Smooth muscle cell (in vitro differentiated cells): ENCODE data around the gene HERC6. TPM values are rescaled to one million over a fixed set of nuclear protein-coding genes. Genes with fewer than 3 reads are reported as not detected.

Experiments
- DNase-seq: peaks from one replicate; lab custom pipeline; 2025; ENCODE audit not compliant: unreplicated experiment; lab: John Stamatoyannopoulos, UW
- H2AFZ ChIP-seq: fragments of 200-600 bp; sonication (generic); 2 replicates; pipeline ENCODE4 v1.6.0; 2016; ENCODE audit warnings: antibody characterized with exemption, low read depth, mild to moderate bottlenecking
- H3F3A ChIP-seq: fragments of 200-600 bp; sonication (generic); 2 replicates; pipeline ENCODE4 v1.6.0; 2017; ENCODE audit warnings: antibody characterized with exemption, low read depth
- H3K27ac ChIP-seq: fragments of 200-600 bp; sonication (generic); 2 replicates; pipeline ENCODE4 v1.5.1; 2016; ENCODE audit warnings: low read depth, mild to moderate bottlenecking
- H3K27me3 ChIP-seq: fragments of 200-600 bp; sonication (generic); 2 replicates; pipeline ENCODE4 v1.6.1; 2016; ENCODE audit warnings: low read depth, mild to moderate bottlenecking
- H3K36me3 ChIP-seq: fragments of 200-600 bp; sonication (generic); 2 replicates; pipeline ENCODE4 v1.5.1; 2016; ENCODE audit warnings: low read depth
- H3K4me1 ChIP-seq: fragments of 200-600 bp; sonication (generic); 2 replicates; pipeline ENCODE4 v1.5.1; 2016; ENCODE audit warnings: low read depth
- H3K4me2 ChIP-seq: fragments of 200-600 bp; sonication (generic); 2 replicates; pipeline ENCODE4 v1.6.0; 2016; ENCODE audit warnings: mild to moderate bottlenecking
- H3K4me3 ChIP-seq: fragments of 200-600 bp; sonication (generic); 2 replicates; pipeline ENCODE4 v1.5.1; 2016; ENCODE audit warnings: mild to moderate bottlenecking
- H3K79me2 ChIP-seq: fragments of 200-600 bp; sonication (generic); 2 replicates; pipeline ENCODE4 v1.6.0; 2016; ENCODE audit warnings: low read depth, mild to moderate bottlenecking
- H3K9ac ChIP-seq: fragments of 200-600 bp; sonication (generic); 2 replicates; pipeline ENCODE4 v1.6.0; 2016; ENCODE audit warnings: low read depth
- H3K9me3 ChIP-seq: fragments of 200-600 bp; sonication (generic); replicated peaks from 2 replicates; pipeline ENCODE4 v1.5.1; 2016; ENCODE audit warnings: low read depth
- H4K20me1 ChIP-seq: fragments of 200-600 bp; sonication (generic); 2 replicates; pipeline ENCODE4 v1.6.0; 2016; ENCODE audit warnings: low read depth
- WGBS: methylation state at CpG from one replicate; pipeline ENCODE4 v1.1.7; 2016; ENCODE audit warnings: low lambda C conversion rate; 5-methylcytosine and 5-hydroxymethylcytosine counted together
- polyA plus RNA-seq: library from polyadenylated mRNA; unstranded; fragments of >200 nt; fragmentation: Nextera tagmentation; extraction: Ambion mirVana; gene quantifications from 2 replicates; pipeline ENCODE4 v1.2.1, GENCODE V29; 2016
- total RNA-seq: library from RNA; depleted of rRNA; stranded (reverse); fragments of >200 nt; gene quantifications from 2 replicates; pipeline ENCODE4 v1.2.3, GENCODE V29; 2014
- TF ChIP-seq, protein P1 (sequence below): fragments of 200-600 bp; sonication (generic); IDR thresholded peaks from 2 replicates; pipeline ENCODE4 v1.5.1; 2017; ENCODE audit warnings: borderline replicate concordance, mild to moderate bottlenecking, antibody characterized with exemption; ENCODE audit not compliant: insufficient read depth, poor library complexity, severe bottlenecking

Gene HERC6
- total and polyA plus RNA-seq, 2 experiments from 2014 or later, result 0.39 to 0.45 TPM

DNA sequence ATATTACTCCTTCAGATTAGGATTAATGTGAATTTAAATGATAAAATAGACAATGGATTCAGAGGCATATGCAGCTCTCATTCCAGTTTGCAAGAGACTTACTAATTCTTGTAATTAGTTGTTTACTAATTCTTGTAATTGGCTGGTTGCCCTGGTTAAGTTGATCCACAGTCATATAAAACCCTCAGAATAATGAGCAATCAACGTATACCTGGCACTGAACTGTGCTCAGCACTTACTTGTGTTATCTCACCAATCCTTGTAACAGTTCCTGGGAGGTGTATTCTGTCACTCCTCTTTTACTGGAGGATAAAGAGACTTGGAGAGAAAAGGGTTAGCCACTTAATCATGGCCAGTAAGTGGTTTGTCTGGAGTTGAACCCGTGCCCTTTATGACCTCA, 88.7 kb downstream of the HERC6 start:
- H3F3A ChIP-seq, result no peaks in the 10 kb centered on the region
- 81% methylated on average over 2 of the region's 2 CpGs for WGBS
- TF ChIP-seq, protein P1, sequence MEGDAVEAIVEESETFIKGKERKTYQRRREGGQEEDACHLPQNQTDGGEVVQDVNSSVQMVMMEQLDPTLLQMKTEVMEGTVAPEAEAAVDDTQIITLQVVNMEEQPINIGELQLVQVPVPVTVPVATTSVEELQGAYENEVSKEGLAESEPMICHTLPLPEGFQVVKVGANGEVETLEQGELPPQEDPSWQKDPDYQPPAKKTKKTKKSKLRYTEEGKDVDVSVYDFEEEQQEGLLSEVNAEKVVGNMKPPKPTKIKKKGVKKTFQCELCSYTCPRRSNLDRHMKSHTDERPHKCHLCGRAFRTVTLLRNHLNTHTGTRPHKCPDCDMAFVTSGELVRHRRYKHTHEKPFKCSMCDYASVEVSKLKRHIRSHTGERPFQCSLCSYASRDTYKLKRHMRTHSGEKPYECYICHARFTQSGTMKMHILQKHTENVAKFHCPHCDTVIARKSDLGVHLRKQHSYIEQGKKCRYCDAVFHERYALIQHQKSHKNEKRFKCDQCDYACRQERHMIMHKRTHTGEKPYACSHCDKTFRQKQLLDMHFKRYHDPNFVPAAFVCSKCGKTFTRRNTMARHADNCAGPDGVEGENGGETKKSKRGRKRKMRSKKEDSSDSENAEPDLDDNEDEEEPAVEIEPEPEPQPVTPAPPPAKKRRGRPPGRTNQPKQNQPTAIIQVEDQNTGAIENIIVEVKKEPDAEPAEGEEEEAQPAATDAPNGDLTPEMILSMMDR, result no peak

DNA sequence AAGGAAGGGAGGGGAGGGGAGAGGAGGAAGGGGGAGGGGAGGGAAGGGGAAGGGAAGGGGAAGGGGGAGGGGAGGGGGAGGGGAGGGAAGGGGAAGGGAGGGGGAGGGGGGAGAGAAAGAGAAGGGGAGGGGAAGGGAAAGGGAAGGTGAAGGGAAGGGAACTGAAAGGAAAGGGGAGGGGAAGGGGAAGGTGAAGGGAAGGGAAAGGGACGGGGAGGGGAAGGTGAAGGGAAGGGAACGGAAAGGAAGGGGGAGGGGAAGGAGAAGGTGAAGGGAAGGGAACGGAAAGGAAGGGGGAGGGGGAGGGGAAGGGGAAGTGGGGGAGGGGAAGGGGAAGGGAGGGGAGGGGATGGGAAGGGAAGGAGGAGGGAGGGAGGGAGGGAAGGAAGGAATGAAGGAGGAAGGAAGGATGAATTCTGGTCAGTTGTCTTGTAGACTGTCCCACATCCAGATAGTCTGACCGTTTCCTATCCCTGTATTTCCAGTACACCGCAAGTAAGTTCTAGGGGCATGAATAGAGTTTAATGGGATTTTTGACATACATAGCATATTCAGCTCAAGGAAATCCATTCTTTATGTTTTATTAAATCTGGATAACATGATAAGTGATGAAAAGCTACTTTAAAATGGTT, 98.7 kb downstream of the HERC6 start:
- Histone ChIP-seq H3K27me3 (no peaks in the 10 kb centered on the region), H3K4me1 (no peaks in the 10 kb centered on the region), H4K20me1 (no peaks in the 10 kb centered on the region), H3K36me3 (no peaks in the 10 kb centered on the region), H3K27ac (no peak overlapping the region), H3K4me3 (no peak overlapping the region), H3F3A (no peaks in the 10 kb centered on the region), H2AFZ (no peak overlapping the region), H3K4me2 (no peak overlapping the region), H3K79me2 (no peaks in the 10 kb centered on the region), H3K9me3 (no peaks in the 10 kb centered on the region), H3K9ac (no peak overlapping the region)
- DNase-seq, result no peak
- TF ChIP-seq, protein P1, result no peak
- 88% methylated on average over 2 of the region's 5 CpGs for WGBS

More for the DNA sequence above, 88.7 kb downstream of the HERC6 start:
- H3K27me3 ChIP-seq, result no peaks in the 10 kb centered on the region
- H3K9me3 ChIP-seq, result no peaks in the 10 kb centered on the region
- H3K79me2 ChIP-seq, result no peaks in the 10 kb centered on the region
- H3K4me3 ChIP-seq, result no peak overlapping the region
- no peak overlapping the region for H3K27ac ChIP-seq
- H3K36me3 ChIP-seq, result no peaks in the 10 kb centered on the region
- no peaks in the 10 kb centered on the region for H3K4me1 ChIP-seq
- no peak overlapping the region for H3K9ac ChIP-seq
- H3K4me2 ChIP-seq, result no peak overlapping the region
- no peaks in the 10 kb centered on the region for H4K20me1 ChIP-seq
- H2AFZ ChIP-seq, result no peak overlapping the region
- DNase-seq, result no peak

DNA sequence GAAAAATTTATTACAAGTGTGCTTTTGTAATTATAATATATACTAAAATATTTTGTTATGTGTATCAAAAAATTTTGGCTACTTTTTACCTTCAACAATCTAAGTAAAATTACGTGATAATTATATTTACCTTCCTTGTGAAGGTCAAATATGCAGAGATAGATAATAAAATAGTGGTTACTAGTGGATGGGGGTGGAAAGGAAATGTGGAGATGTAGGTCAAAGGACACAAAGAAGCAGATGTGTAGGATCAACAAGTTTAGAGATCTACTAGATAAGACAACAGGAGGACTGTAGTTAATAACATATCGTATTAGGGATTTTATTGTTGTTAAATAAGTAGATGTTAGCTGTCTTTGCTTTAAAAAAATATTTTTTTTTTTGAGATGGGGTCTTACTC, 99.6 kb downstream of the HERC6 start:
- TF ChIP-seq, protein P1, result no peak
- 97% methylated on average over 2 of the region's 2 CpGs for WGBS

DNA sequence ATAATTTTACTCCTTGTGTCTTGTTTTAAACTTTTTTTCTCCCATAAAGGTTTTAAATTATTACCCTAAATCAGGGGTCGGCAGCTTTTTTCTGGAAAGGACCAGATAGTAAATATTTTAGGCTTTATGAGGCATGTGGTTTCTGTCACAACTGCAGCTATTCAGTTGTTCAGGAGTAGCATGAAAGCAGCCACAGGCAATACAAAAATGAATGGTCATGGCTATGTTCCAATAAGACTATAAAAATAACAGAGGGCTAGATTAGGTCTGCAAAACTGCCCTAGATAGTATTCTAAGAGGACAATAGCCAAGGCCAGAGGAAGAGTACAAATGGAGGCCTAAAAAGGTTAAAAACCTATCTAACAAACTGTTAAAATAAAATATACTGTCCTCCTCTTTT, 102.9 kb downstream of the HERC6 start:
- H3K36me3 ChIP-seq, result no peaks in the 10 kb centered on the region
- DNase-seq, result no peak
- H3K9me3 ChIP-seq, result no peaks in the 10 kb centered on the region
- H3K27ac ChIP-seq, result no peak overlapping the region
- H3F3A ChIP-seq, result no peaks in the 10 kb centered on the region
- TF ChIP-seq, protein P1, result no peak
- H2AFZ ChIP-seq, result no peak overlapping the region
- H3K79me2 ChIP-seq, result no peaks in the 10 kb centered on the region
- no peak overlapping the region for H3K4me2 ChIP-seq
- no peaks in the 10 kb centered on the region for H3K4me1 ChIP-seq
- H3K27me3 ChIP-seq, result no peaks in the 10 kb centered on the region
- H3K4me3 ChIP-seq, result no peak overlapping the region
- no peak overlapping the region for H3K9ac ChIP-seq
- no peaks in the 10 kb centered on the region for H4K20me1 ChIP-seq
- WGBS, result 27% methylated on average over 1 of the region's 1 CpG

More for the DNA sequence above, 99.6 kb downstream of the HERC6 start:
- H3K4me2 ChIP-seq, result no peak overlapping the region
- H3F3A ChIP-seq, result no peaks in the 10 kb centered on the region
- no peak overlapping the region for H3K4me3 ChIP-seq
- H3K27me3 ChIP-seq, result no peaks in the 10 kb centered on the region
- H3K36me3 ChIP-seq, result no peaks in the 10 kb centered on the region
- DNase-seq, result no peak
- no peaks in the 10 kb centered on the region for H3K9me3 ChIP-seq
- no peak overlapping the region for H3K9ac ChIP-seq
- H4K20me1 ChIP-seq, result no peaks in the 10 kb centered on the region
- no peak overlapping the region for H2AFZ ChIP-seq
- no peaks in the 10 kb centered on the region for H3K4me1 ChIP-seq
- H3K27ac ChIP-seq, result no peak overlapping the region
- H3K79me2 ChIP-seq, result no peaks in the 10 kb centered on the region
